HepG2 (cell line): ENCODE results near the gene PODXL. TPM values are rescaled to one million over a fixed set of nuclear protein-coding genes. Genes with fewer than 3 reads are reported as not detected.

Experiments
- ARID4A ChIP-seq: sonication (generic); formaldehyde crosslinking; IDR thresholded peaks from 2 replicates; pipeline ENCODE4 v1.5.0; 2020; ENCODE audit warnings: mild to moderate bottlenecking, missing genetic modification reagents, borderline replicate concordance
- FOXK1 ChIP-seq: sonication (generic); formaldehyde crosslinking; IDR thresholded peaks from 2 replicates; pipeline ENCODE4 v1.4.0; 2020; ENCODE audit warnings: low read depth, missing genetic modification reagents, borderline replicate concordance
- HCFC1 ChIP-seq: fragments of 150-350 bp; IDR thresholded peaks from 2 replicates; pipeline ENCODE4 v1.6.1; 2014; ENCODE audit warnings: low read depth, low read length
- IKZF1 ChIP-seq: fragments of 450-650 bp; IDR thresholded peaks from 2 replicates; pipeline ENCODE4 v1.7.1; 2016
- IRF1 ChIP-seq: sonication (generic); formaldehyde crosslinking; IDR thresholded peaks from 2 replicates; pipeline ENCODE4 v1.4.0; 2020; ENCODE audit warnings: low read depth, mild to moderate bottlenecking, missing genetic modification reagents
- SAFB2 ChIP-seq: sonication (generic); formaldehyde crosslinking; IDR thresholded peaks from 2 replicates; pipeline ENCODE4 v1.5.1; 2020; ENCODE audit warnings: missing genetic modification reagents, low read depth, mild to moderate bottlenecking, borderline replicate concordance
- SMC3 ChIP-seq: IDR thresholded peaks from 2 replicates; pipeline ENCODE4 v1.6.1; 2011; ENCODE audit warnings: low read length, improper control_type of control experiment
- ZHX1 ChIP-seq: sonication (generic); formaldehyde crosslinking; IDR thresholded peaks from 2 replicates; pipeline ENCODE4 v1.8.1; 2022; ENCODE audit warnings: low read depth, mild to moderate bottlenecking, missing genetic modification reagents
- ZNF101 ChIP-seq: sonication (generic); formaldehyde crosslinking; IDR thresholded peaks from 2 replicates; pipeline ENCODE4 v1.4.0; 2020; ENCODE audit warnings: mild to moderate bottlenecking, low read depth, missing genetic modification reagents, borderline replicate concordance
- ZNF12 ChIP-seq: sonication (generic); formaldehyde crosslinking; IDR thresholded peaks from 2 replicates; pipeline ENCODE4 v1.5.0; 2020; ENCODE audit warnings: missing genetic modification reagents
- ZNF274 ChIP-seq: sonication (generic); formaldehyde crosslinking; IDR thresholded peaks from 2 replicates; pipeline ENCODE4 v1.5.1; 2020; ENCODE audit warnings: mild to moderate bottlenecking, missing genetic modification reagents
- ZNF724P ChIP-seq: sonication (generic); formaldehyde crosslinking; IDR thresholded peaks from 2 replicates; pipeline ENCODE4 v1.8.0; 2022; ENCODE audit warnings: missing genetic modification reagents, borderline replicate concordance
- ZZZ3 ChIP-seq: sonication (generic); formaldehyde crosslinking; IDR thresholded peaks from 2 replicates; pipeline ENCODE4 v1.4.0; 2020; ENCODE audit warnings: missing genetic modification reagents, mild to moderate bottlenecking, borderline replicate concordance
- polyA plus RNA-seq, 8 experiments: library from polyadenylated mRNA; depleted of rRNA in 3 of 8; stranded (reverse) in 7 of 8; unstranded in 1 of 8; fragments of >200 nt; fragmentation: Illumina TruSeq in 4 of 8; extraction: Trizol in 4 of 8; gene quantifications; 2 replicates each; pipeline versions ENCODE4 v1.2.1 to v1.2.3, GENCODE V29; 2011 to 2016; ENCODE audit warnings: low read depth in 4 of 8, missing spikeins in 1 of 8, mixed read lengths in 1 of 8; ENCODE audit not compliant: insufficient read depth in 1 of 8
- total RNA-seq, 5 experiments: library from RNA; depleted of rRNA; stranded (reverse); fragments of >200 nt; fragmentation: Illumina TruSeq; extraction: Trizol; gene quantifications; 2 replicates each; pipeline ENCODE4 v1.2.3, GENCODE V29; 2016; ENCODE audit warnings: low read depth in 1 of 5
- TF ChIP-seq, protein P1 (sequence below): sonication (generic); formaldehyde crosslinking; IDR thresholded peaks from 2 replicates; pipeline ENCODE4 v1.9.0; 2021; ENCODE audit warnings: mild to moderate bottlenecking, missing genetic modification reagents

The PODXL gene
- total and polyA plus RNA-seq, 2 of the 13 experiments (the other 11 are each of a cell fraction or from before 2014, with no cell fraction given), result 0.22 to 0.54 TPM

DNA sequence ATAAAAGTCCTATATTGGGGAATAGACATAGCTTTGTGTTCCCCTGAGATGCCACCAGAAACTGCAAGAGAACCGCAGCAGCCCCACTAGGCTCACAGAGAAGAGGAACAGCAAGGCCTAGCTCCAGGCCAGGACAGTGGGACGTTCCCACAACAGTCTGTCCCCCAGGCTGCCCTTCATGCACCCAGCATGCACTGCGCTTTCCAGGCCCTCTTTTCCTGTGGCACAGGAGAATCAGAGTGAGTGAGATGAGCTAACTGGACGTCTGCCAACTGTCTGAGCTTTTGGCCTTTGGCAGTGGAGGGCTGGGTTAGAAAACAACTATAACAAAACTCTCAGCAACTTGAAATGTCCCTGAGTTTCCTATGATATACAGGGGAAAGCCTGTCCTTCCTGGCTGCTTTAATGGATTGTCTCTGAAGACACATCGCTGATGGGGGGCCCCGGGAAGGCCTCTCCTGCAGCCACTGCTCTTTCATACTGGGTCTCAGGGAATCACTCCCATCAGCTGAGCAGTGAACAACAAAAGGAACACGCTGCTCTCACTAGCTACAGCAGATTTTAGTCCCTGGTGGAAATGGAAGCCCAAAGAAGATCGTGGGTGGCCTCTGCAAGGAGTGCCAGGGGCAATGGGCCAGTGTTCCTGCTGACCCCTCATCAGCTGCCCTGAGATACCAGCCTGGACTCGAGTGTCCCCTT lies 53.5 kb downstream of the PODXL start (continued):
- no peak for TF ChIP-seq IRF1
- no peak for TF ChIP-seq ZNF724P
- TF ChIP-seq ZZZ3 (CRISPR knock-in tag), result no peak
- TF ChIP-seq SMC3, result no peak
- TF ChIP-seq ZNF12 (CRISPR knock-in tag), result peak; percentile 41; the same call in 1 of the 2 replicates
- no peak for TF ChIP-seq ZNF101 (CRISPR knock-in tag)
- TF ChIP-seq ARID4A (CRISPR knock-in tag), result 0 out of 2 replicates have a peak, but pooled peaks have one; percentile 24
- TF ChIP-seq SAFB2, result no peak; the same call in 1 of the 2 replicates
- TF ChIP-seq FOXK1, result no peak
- TF ChIP-seq ZNF274 (CRISPR knock-in tag), result no peak
- no peak for TF ChIP-seq ZHX1 (CRISPR knock-in tag)
- TF ChIP-seq, protein P1, sequence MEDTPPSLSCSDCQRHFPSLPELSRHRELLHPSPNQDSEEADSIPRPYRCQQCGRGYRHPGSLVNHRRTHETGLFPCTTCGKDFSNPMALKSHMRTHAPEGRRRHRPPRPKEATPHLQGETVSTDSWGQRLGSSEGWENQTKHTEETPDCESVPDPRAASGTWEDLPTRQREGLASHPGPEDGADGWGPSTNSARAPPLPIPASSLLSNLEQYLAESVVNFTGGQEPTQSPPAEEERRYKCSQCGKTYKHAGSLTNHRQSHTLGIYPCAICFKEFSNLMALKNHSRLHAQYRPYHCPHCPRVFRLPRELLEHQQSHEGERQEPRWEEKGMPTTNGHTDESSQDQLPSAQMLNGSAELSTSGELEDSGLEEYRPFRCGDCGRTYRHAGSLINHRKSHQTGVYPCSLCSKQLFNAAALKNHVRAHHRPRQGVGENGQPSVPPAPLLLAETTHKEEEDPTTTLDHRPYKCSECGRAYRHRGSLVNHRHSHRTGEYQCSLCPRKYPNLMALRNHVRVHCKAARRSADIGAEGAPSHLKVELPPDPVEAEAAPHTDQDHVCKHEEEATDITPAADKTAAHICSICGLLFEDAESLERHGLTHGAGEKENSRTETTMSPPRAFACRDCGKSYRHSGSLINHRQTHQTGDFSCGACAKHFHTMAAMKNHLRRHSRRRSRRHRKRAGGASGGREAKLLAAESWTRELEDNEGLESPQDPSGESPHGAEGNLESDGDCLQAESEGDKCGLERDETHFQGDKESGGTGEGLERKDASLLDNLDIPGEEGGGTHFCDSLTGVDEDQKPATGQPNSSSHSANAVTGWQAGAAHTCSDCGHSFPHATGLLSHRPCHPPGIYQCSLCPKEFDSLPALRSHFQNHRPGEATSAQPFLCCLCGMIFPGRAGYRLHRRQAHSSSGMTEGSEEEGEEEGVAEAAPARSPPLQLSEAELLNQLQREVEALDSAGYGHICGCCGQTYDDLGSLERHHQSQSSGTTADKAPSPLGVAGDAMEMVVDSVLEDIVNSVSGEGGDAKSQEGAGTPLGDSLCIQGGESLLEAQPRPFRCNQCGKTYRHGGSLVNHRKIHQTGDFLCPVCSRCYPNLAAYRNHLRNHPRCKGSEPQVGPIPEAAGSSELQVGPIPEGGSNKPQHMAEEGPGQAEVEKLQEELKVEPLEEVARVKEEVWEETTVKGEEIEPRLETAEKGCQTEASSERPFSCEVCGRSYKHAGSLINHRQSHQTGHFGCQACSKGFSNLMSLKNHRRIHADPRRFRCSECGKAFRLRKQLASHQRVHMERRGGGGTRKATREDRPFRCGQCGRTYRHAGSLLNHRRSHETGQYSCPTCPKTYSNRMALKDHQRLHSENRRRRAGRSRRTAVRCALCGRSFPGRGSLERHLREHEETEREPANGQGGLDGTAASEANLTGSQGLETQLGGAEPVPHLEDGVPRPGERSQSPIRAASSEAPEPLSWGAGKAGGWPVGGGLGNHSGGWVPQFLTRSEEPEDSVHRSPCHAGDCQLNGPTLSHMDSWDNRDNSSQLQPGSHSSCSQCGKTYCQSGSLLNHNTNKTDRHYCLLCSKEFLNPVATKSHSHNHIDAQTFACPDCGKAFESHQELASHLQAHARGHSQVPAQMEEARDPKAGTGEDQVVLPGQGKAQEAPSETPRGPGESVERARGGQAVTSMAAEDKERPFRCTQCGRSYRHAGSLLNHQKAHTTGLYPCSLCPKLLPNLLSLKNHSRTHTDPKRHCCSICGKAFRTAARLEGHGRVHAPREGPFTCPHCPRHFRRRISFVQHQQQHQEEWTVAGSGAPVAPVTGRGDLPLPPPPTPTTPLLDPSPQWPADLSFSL, result no peak
- TF ChIP-seq IKZF1, result no peak
- TF ChIP-seq HCFC1, result no peak
